Subcutaneous abdominal adipose tissue (tissue), 5 donors: Measurements from ENCODE around the gene SCN3B.
"Not testable (repeated sequence)": the region's sequence is repeated elsewhere in the genome, so short reads cannot be mapped to it uniquely, and the experiment has no call there.

ENCODE experiments used
- H3K27ac ChIP-seq: one replicate; pipeline ENCODE4 v1.7.0; 2013; ENCODE audit warnings: low read depth, mild to moderate bottlenecking, inconsistent platforms, low read length, moderate library complexity
- H3K27me3 ChIP-seq, 5 donors: one replicate each; pipeline ENCODE4 v1.7.0; 2013; ENCODE audit warnings: low read length in 5 of 5, inconsistent platforms in 1 of 5; ENCODE audit not compliant: control insufficient read depth in 5 of 5, insufficient read depth in 4 of 5
- H3K36me3 ChIP-seq, 5 donors: one replicate each; pipeline ENCODE4 v1.7.0; 2013; ENCODE audit warnings: low read length in 5 of 5; ENCODE audit not compliant: control insufficient read depth in 5 of 5, insufficient read depth in 5 of 5
- H3K4me1 ChIP-seq, 5 donors: one replicate each; pipeline ENCODE4 v1.7.0; 2013; ENCODE audit warnings: low read length in 5 of 5, mild to moderate bottlenecking in 3 of 5, moderate library complexity in 1 of 5; ENCODE audit not compliant: control insufficient read depth in 5 of 5, insufficient read depth in 5 of 5
- H3K4me3 ChIP-seq, 5 donors: one replicate each; pipeline ENCODE4 v1.7.0; 2013; ENCODE audit warnings: low read length in 5 of 5, low read depth in 1 of 5
- H3K9ac ChIP-seq, 5 donors: one replicate each; pipeline ENCODE4 v1.7.0; 2013; ENCODE audit warnings: low read length in 5 of 5, mild to moderate bottlenecking in 4 of 5, moderate library complexity in 3 of 5
- H3K9me3 ChIP-seq, 5 donors: one replicate each; pipeline ENCODE4 v1.7.0; 2013; ENCODE audit warnings: low read length in 5 of 5; ENCODE audit not compliant: control insufficient read depth in 5 of 5
- donor health status: healthy.
- donor health status: healthy.
- donor health status: healthy.
- donor health status: healthy.
- donor health status: healthy.

SCN3B gene

DNA sequence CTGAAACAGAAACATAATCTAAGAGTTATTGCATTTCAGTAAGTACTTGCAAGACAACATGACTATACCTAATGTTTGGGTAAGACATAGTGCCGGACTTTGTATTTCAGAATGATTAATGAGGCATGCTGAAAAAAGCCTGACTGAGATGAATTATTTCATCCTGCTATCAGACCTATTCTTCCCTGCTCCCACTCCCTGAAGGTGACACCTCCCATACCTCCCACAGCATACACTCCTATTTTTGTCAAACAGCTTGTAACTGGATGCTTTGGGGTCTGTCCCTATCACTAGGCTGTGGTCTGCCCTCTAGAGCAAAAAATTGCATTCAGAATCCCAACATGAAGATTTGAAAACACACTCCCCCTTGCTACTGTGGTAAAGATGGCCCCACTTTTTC, 10.9 kb upstream of the SCN3B start:
- no peaks in the 10 kb centered on the region for H3K9me3 ChIP-seq
- no peak overlapping the region for H3K27ac ChIP-seq
- H3K36me3 ChIP-seq, result no peaks in the 10 kb centered on the region
- H3K4me1 ChIP-seq, result no peaks in the 10 kb centered on the region
- H3K4me3 ChIP-seq, result no peak overlapping the region
- no peaks in the 10 kb centered on the region for H3K27me3 ChIP-seq
- no peak overlapping the region for H3K9ac ChIP-seq

DNA sequence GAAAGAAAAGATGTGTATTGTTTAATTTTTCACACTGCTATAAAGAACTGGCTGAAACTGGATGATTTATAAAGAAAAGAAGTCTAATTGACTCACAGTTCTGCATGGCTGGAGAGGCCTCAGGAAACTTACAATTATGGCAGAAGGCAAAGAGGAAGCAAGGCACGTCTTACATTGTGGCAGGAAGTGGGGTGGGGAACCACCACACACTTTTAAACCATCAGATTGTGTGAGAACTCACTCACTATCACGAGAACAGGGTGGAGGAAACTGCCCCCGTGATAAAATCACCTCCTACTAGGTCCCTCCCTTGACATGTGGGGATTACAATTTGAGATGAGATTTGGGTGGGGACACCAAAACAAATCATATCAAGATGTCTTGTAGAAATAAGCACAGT, 5.5 kb upstream of the SCN3B start:
- not testable (repeated sequence) for H3K27me3 ChIP-seq, H3K36me3 ChIP-seq, H3K27ac ChIP-seq, H3K4me1 ChIP-seq, H3K4me3 ChIP-seq, H3K9ac ChIP-seq, H3K9me3 ChIP-seq

DNA sequence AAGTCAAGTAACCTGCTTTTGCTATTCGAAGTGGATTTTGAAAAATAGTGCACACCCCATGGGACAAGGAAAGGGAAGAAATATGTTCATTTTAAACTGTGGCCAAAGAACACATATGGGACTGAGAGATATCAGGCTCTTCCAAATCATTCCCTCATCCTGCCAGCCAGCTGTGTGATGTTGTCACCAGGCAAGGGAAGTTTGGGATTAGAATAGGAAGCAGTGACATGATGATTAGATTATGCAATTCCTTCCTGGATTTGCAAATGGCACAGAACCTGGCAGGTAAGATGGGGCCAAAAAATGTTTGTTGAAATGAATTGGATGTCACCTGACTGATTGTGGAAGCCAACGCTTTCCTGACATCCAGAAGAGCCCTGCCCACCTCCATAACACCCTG, 4.9 kb upstream of the SCN3B start:
- H3K36me3 ChIP-seq, result no peaks in the 10 kb centered on the region
- H3K9ac ChIP-seq, result no peak overlapping the region
- no peaks in the 10 kb centered on the region for H3K27me3 ChIP-seq
- no peaks in the 10 kb centered on the region for H3K9me3 ChIP-seq
- H3K4me1 ChIP-seq, result peaks cover 0 to 10% (median 8%) of the 10 kb centered on the region in 5 donors
- no peak overlapping the region for H3K27ac ChIP-seq
- no peak overlapping the region for H3K4me3 ChIP-seq

DNA sequence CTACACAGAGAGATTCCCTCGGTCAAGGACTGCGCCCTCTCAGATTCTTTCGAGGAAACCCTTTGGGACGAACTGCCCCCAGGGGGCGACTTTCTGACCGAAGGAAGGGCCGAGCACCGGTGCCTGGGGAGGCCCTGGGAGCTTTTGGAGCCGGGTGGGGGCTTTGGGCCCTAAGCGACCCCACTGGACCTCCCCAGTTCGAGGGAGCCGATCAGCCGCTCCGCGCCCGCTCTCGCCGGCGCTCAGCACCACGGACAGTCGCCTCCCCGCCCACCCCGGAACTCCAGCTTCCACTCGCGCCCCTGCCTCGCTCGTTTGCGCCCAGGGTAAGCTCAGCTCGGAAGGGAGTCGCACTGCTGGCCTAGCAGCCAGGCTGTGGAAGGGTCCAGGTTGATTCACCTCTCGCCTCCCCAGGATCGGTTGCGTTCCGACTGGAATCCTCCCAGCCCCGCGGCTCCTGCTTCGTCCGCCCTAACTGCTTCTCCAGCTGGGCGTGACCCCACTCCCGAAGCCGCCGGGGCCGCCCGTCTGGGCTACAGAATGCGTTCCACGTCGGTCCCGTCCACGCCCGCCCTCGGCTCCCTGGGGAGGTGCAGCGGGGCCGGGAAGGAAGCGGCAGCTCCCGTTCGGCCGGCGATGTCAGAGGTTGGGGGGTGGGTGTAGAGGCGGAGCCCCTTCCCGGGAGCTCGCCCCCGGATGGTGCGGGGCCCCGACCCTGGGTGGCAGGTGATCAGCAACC, 428 bp downstream of the SCN3B start:
- Histone ChIP-seq H3K27me3 (peaks cover 3 to 20% (median 6%) of the 10 kb centered on the region in 5 donors), H3K4me1 (peaks cover 0 to 21% (median 17%) of the 10 kb centered on the region in 5 donors), H3K9ac (peak overlapping the region in 2 of 5 donors; percentile 43 to 44), H3K36me3 (no peaks in the 10 kb centered on the region), H3K27ac (no peak overlapping the region), H3K9me3 (no peaks in the 10 kb centered on the region), H3K4me3 (peak overlapping the region; percentile 65 to 79 (median 75))

GRCh38 chr11:123653483-123653826, 969 bp downstream of the SCN3B start:
- H3K4me1 ChIP-seq, result peaks cover 0 to 21% (median 17%) of the 10 kb centered on the region in 5 donors
- no peaks in the 10 kb centered on the region for H3K9me3 ChIP-seq
- H3K36me3 ChIP-seq, result no peaks in the 10 kb centered on the region
- peaks cover 3 to 20% (median 6%) of the 10 kb centered on the region in 5 donors for H3K27me3 ChIP-seq
- H3K9ac ChIP-seq, result no peak overlapping the region
- peak overlapping the region in 4 of 5 donors; percentile 71 to 79 (median 75) for H3K4me3 ChIP-seq
- H3K27ac ChIP-seq, result no peak overlapping the region

GRCh38 chr11:123652599-123652998, 1.8 kb downstream of the SCN3B start:
- H3K4me1 ChIP-seq, result peaks cover 0 to 21% (median 17%) of the 10 kb centered on the region in 5 donors
- no peak overlapping the region for H3K27ac ChIP-seq
- no peak overlapping the region for H3K9ac ChIP-seq
- no peaks in the 10 kb centered on the region for H3K36me3 ChIP-seq
- H3K4me3 ChIP-seq, result no peak overlapping the region
- H3K9me3 ChIP-seq, result no peaks in the 10 kb centered on the region
- peaks cover 3 to 20% (median 6%) of the 10 kb centered on the region in 5 donors for H3K27me3 ChIP-seq

DNA sequence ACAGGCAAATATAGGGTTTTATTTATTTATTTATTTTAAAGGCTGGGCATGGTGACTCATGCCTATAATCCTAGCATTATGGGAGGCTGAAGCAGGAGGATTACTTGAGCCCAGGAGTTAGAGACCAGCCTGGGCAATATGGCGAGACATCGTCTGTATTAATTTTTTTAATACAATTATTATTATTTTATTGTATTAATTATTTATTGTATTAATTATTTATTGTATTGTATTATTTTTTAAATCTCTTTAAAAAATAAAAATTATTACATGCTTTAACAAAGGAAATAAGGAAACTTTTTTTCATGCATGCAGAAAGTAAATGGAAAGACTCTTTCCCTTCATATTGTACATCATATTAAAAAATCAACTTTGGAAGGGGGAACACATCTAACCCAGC, 3.5 kb downstream of the SCN3B start:
- Histone ChIP-seq H3K4me1 (peaks cover 0 to 21% (median 17%) of the 10 kb centered on the region in 5 donors), H3K27ac (no peak overlapping the region), H3K4me3 (no peak overlapping the region), H3K9me3 (no peaks in the 10 kb centered on the region), H3K27me3 (peaks cover 4 to 22% (median 8%) of the 10 kb centered on the region in 5 donors), H3K9ac (no peak overlapping the region), H3K36me3 (no peaks in the 10 kb centered on the region)

GRCh38 chr11:123645286-123645975, 9.0 kb downstream of the SCN3B start:
- Histone ChIP-seq H3K4me3 (no peak overlapping the region), H3K4me1 (peaks cover 0 to 3% (median 0%) of the 10 kb centered on the region in 5 donors), H3K27me3 (peaks cover 0 to 10% (median 8%) of the 10 kb centered on the region in 5 donors), H3K36me3 (no peaks in the 10 kb centered on the region), H3K9me3 (no peaks in the 10 kb centered on the region), H3K9ac (no peak overlapping the region), H3K27ac (no peak overlapping the region)

GRCh38 chr11:123642435-123642834, 12.0 kb downstream of the SCN3B start:
- Histone ChIP-seq H3K4me3 (no peak overlapping the region), H3K27ac (no peak overlapping the region)

GRCh38 chr11:123641495-123641840, 13.0 kb downstream of the SCN3B start:
- H3K27me3 ChIP-seq, result peaks cover 0 to 18% (median 7%) of the 10 kb centered on the region in 5 donors
- H3K4me3 ChIP-seq, result no peak overlapping the region
- H3K9ac ChIP-seq, result no peak overlapping the region
- no peak overlapping the region for H3K27ac ChIP-seq
- no peaks in the 10 kb centered on the region for H3K9me3 ChIP-seq
- H3K4me1 ChIP-seq, result peaks cover 0 to 3% (median 0%) of the 10 kb centered on the region in 5 donors
- no peaks in the 10 kb centered on the region for H3K36me3 ChIP-seq

More at GRCh38 chr11:123642435-123642834, 12.0 kb downstream of the SCN3B start:
- no peak overlapping the region for H3K9ac ChIP-seq
- peaks cover 0 to 18% (median 7%) of the 10 kb centered on the region in 5 donors for H3K27me3 ChIP-seq
- H3K9me3 ChIP-seq, result no peaks in the 10 kb centered on the region
- H3K4me1 ChIP-seq, result peaks cover 0 to 3% (median 0%) of the 10 kb centered on the region in 5 donors
- H3K36me3 ChIP-seq, result no peaks in the 10 kb centered on the region
